ENCODE data around the gene GALNS.

GRCh38 chr16:88792078-88792550 is 64.6 kb downstream of the GALNS start:
- no peak for TF ChIP-seq CTCF (IDR thresholded peaks at IDR 0.05)
- TF ChIP-seq POLR2A (IDR thresholded peaks at IDR 0.05): no peak

Measured in adrenal gland (tissue), 5 donors.